ENCODE measurements around the gene OR11L1.

DNA sequence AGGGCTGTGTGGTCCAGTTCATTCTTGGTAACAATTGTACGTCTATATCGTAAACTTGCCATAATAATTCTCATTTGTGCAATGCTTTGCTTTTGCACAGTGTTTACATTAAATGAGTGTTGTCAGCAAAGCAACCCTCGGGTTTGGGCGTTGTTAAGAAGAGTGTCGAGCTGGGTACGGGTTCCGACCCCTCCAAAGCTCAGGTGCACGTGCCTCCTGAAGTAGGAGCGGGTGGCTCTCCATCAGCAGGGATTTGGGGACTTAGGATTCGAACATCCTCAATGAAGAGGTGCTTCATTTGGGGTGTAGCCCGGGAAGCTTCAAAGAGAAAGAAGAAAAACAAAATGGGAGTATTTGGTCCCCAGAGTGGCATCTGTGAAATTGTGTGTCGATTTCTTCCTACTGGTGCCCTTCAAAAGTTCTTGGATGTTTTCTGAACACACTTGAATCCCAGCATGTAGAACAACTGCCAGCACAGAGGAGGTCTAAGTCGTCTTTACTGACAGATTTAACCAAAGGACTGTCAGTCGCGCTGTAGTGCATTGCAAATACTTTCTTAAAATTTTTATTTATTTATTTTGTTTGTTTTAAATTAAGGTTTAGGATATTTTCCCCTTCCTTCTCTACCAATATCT lies 16.4 kb upstream of the OR11L1 start:
- TF ChIP-seq CEBPB (IDR thresholded peaks at IDR 0.05), result no peak
- TF ChIP-seq EP300 (IDR thresholded peaks at IDR 0.05; ENCODE audit: borderline replicate concordance), result no peak
- TF ChIP-seq FOXM1 (IDR thresholded peaks at IDR 0.05; ENCODE audit: borderline replicate concordance, low read depth), result no peak
- TF ChIP-seq RAD21 (IDR thresholded peaks at IDR 0.05; ENCODE audit: low read depth), result no peak
- TF ChIP-seq MAX (IDR thresholded peaks at IDR 0.05), result no peak
- TF ChIP-seq, protein P1, sequence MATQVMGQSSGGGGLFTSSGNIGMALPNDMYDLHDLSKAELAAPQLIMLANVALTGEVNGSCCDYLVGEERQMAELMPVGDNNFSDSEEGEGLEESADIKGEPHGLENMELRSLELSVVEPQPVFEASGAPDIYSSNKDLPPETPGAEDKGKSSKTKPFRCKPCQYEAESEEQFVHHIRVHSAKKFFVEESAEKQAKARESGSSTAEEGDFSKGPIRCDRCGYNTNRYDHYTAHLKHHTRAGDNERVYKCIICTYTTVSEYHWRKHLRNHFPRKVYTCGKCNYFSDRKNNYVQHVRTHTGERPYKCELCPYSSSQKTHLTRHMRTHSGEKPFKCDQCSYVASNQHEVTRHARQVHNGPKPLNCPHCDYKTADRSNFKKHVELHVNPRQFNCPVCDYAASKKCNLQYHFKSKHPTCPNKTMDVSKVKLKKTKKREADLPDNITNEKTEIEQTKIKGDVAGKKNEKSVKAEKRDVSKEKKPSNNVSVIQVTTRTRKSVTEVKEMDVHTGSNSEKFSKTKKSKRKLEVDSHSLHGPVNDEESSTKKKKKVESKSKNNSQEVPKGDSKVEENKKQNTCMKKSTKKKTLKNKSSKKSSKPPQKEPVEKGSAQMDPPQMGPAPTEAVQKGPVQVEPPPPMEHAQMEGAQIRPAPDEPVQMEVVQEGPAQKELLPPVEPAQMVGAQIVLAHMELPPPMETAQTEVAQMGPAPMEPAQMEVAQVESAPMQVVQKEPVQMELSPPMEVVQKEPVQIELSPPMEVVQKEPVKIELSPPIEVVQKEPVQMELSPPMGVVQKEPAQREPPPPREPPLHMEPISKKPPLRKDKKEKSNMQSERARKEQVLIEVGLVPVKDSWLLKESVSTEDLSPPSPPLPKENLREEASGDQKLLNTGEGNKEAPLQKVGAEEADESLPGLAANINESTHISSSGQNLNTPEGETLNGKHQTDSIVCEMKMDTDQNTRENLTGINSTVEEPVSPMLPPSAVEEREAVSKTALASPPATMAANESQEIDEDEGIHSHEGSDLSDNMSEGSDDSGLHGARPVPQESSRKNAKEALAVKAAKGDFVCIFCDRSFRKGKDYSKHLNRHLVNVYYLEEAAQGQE (IDR thresholded peaks at IDR 0.05; ENCODE audit: low read depth), result no peak
- TF ChIP-seq YY1 (IDR thresholded peaks at IDR 0.05; ENCODE audit: low read depth), result no peak
